CD4-positive, alpha-beta T cell treated with Interleukin-4 for 1 hour (primary cell): Measurements from ENCODE around the gene VAT1.

Source experiments
- DNase-seq, 2 donors: peaks; one replicate each; pipeline ENCODE4 v3.0.0-alpha.2; 2020 to 2022

VAT1 gene

GRCh38 chr17:42967925-42968324 lies 54.3 kb downstream of the VAT1 start:
- DNase-seq: no peak
